Measurements from ENCODE around the gene PROM2. TPM values are rescaled to one million over a fixed set of nuclear protein-coding genes. Genes with fewer than 3 reads are reported as not detected.

The PROM2 gene
- total RNA-seq, 1 donor from 2014 or later = 10.8 TPM

GRCh38 chr2:95333888-95334338 lies 59.7 kb downstream of the PROM2 start:
- DNase-seq (ENCODE audit: low read depth) = peak; percentile 96
- H3K36me3 ChIP-seq (ENCODE audit: control insufficient read depth, insufficient read depth, low read length) = no peaks in the 10 kb centered on the region
- TF ChIP-seq, protein P1, sequence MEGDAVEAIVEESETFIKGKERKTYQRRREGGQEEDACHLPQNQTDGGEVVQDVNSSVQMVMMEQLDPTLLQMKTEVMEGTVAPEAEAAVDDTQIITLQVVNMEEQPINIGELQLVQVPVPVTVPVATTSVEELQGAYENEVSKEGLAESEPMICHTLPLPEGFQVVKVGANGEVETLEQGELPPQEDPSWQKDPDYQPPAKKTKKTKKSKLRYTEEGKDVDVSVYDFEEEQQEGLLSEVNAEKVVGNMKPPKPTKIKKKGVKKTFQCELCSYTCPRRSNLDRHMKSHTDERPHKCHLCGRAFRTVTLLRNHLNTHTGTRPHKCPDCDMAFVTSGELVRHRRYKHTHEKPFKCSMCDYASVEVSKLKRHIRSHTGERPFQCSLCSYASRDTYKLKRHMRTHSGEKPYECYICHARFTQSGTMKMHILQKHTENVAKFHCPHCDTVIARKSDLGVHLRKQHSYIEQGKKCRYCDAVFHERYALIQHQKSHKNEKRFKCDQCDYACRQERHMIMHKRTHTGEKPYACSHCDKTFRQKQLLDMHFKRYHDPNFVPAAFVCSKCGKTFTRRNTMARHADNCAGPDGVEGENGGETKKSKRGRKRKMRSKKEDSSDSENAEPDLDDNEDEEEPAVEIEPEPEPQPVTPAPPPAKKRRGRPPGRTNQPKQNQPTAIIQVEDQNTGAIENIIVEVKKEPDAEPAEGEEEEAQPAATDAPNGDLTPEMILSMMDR (IDR thresholded peaks at IDR 0.05; ENCODE audit: insufficient read depth, low read length, severe bottlenecking) = no peak
- H3K27me3 ChIP-seq (ENCODE audit: control insufficient read depth, insufficient read depth, low read length) = no peaks in the 10 kb centered on the region
- H3K4me3 ChIP-seq (ENCODE audit: low read depth, low read length) = no peak overlapping the region
- peak; percentile 95 for FAIRE-seq

GRCh38 chr2:95334916-95335641 lies 60.8 kb downstream of the PROM2 start:
- H3K4me3 ChIP-seq (ENCODE audit: low read depth, low read length) = no peak overlapping the region
- peak; percentile 15 for DNase-seq (ENCODE audit: low read depth)
- no peaks in the 10 kb centered on the region for H3K27me3 ChIP-seq (ENCODE audit: control insufficient read depth, insufficient read depth, low read length)
- H3K36me3 ChIP-seq (ENCODE audit: control insufficient read depth, insufficient read depth, low read length) = no peaks in the 10 kb centered on the region
- no peak for FAIRE-seq
- TF ChIP-seq, protein P1 (IDR thresholded peaks at IDR 0.05; ENCODE audit: insufficient read depth, low read length, severe bottlenecking) = no peak

DNA sequence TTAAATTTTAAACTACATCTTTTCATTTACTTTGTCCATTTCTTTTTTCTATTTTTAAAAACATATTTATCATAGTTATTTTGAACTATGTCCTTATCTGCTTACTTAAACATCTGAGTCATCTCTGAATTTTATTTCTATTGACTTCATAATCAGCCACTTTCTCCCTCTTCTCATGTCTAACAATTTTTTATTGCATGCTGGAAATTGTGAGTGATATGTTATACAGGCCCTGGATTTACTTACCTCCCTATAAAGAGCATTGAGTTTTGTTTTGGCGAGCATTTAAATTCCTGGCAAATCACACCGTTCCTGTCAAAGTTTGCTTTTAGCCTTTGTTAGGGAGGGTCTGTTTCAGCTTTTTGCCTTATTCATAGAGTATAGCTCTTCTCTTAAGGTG lies 62.2 kb downstream of the PROM2 start:
- no peak for FAIRE-seq
- Histone ChIP-seq H3K4me3 (ENCODE audit: low read depth, low read length) (no peak overlapping the region), H3K27me3 (ENCODE audit: control insufficient read depth, insufficient read depth, low read length) (no peaks in the 10 kb centered on the region), H3K36me3 (ENCODE audit: control insufficient read depth, insufficient read depth, low read length) (no peaks in the 10 kb centered on the region)
- TF ChIP-seq, protein P1 (IDR thresholded peaks at IDR 0.05; ENCODE audit: insufficient read depth, low read length, severe bottlenecking) = no peak
- no peak for DNase-seq (ENCODE audit: low read depth)

- H3K4me3 ChIP-seq (ENCODE audit: low read depth, low read length) = no peak overlapping the region
- FAIRE-seq (no peak), DNase-seq (ENCODE audit: low read depth) (no peak)
- H3K36me3 ChIP-seq (ENCODE audit: control insufficient read depth, insufficient read depth, low read length) = no peaks in the 10 kb centered on the region
- H3K27me3 ChIP-seq (ENCODE audit: control insufficient read depth, insufficient read depth, low read length) = no peaks in the 10 kb centered on the region
- TF ChIP-seq, protein P1 (IDR thresholded peaks at IDR 0.05; ENCODE audit: insufficient read depth, low read length, severe bottlenecking) = no peak
Measured at GRCh38 chr2:95337829-95338228, 63.6 kb downstream of the PROM2 start.

Other genes starting within 250 kb of the PROM2 start
- gene MAL, start 248.7 kb upstream of the PROM2 start, total RNA-seq = 1.1 and 11.0 TPM in 2 replicates
- 59.5 and 59.8 TPM in 2 replicates for gene MRPS5, start 152.6 kb upstream of the PROM2 start, total RNA-seq
- 12.5 and 13.2 TPM in 2 replicates for gene ZNF514, start 114.6 kb upstream of the PROM2 start, total RNA-seq
- 7.4 and 8.8 TPM in 2 replicates for gene ZNF2, start 108.6 kb upstream of the PROM2 start, total RNA-seq
- gene ZNF892, start 66.9 kb upstream of the PROM2 start, total RNA-seq = 5.8 and 5.9 TPM in 2 replicates
- gene KCNIP3, start 22.9 kb downstream of the PROM2 start, total RNA-seq = under 0.01 and 0.51 TPM in 2 replicates
- gene FAHD2A, start 128.3 kb downstream of the PROM2 start, total RNA-seq = 33.7 and 34.9 TPM in 2 replicates
- not detected in 2 replicates for gene TRIM43B, start 210.3 kb downstream of the PROM2 start, total RNA-seq

All from bronchial epithelial cell (primary cell).